Neural progenitor cell (in vitro differentiated cells): ENCODE measurements around the gene CPD. TPM values are rescaled to one million over a fixed set of nuclear protein-coding genes. Genes with fewer than 3 reads are reported as not detected.
A peak's percentile ranks its signal among the peaks of the same experiment; 100 is the strongest.

Source experiments
- DNase-seq: peaks from one replicate; pipeline ENCODE4 v3.0.0-alpha.2; 2016; ENCODE audit warnings: low spot score
- H2AFZ ChIP-seq: fragments of 200-600 bp; sonication (generic); replicated peaks from 2 replicates; pipeline ENCODE4 v1.6.1; 2016; ENCODE audit warnings: antibody characterized with exemption
- H3F3A ChIP-seq: fragments of 200-600 bp; sonication (generic); 2 replicates; pipeline ENCODE4 v1.6.1; 2016; ENCODE audit warnings: antibody characterized with exemption, low read depth
- H3K27ac ChIP-seq: fragments of 200-600 bp; sonication (generic); 2 replicates; pipeline ENCODE4 v1.5.1; 2016; ENCODE audit warnings: mild to moderate bottlenecking
- H3K27me3 ChIP-seq: fragments of 200-600 bp; sonication (generic); 2 replicates; pipeline ENCODE4 v1.6.1; 2016; ENCODE audit warnings: mild to moderate bottlenecking, moderate library complexity
- H3K36me3 ChIP-seq: fragments of 200-600 bp; sonication (generic); 2 replicates; pipeline ENCODE4 v1.5.1; 2016
- H3K4me1 ChIP-seq: fragments of 200-600 bp; sonication (generic); 2 replicates; pipeline ENCODE4 v1.6.1; 2016; ENCODE audit warnings: mixed run types
- H3K4me2 ChIP-seq: fragments of 200-600 bp; sonication (generic); 2 replicates; pipeline ENCODE4 v1.6.1; 2016
- H3K4me3 ChIP-seq: fragments of 200-600 bp; sonication (generic); 2 replicates; pipeline ENCODE4 v1.5.1; 2016
- H3K79me2 ChIP-seq: fragments of 200-600 bp; sonication (generic); 2 replicates; pipeline ENCODE4 v1.6.1; 2016; ENCODE audit warnings: low read depth
- H3K9ac ChIP-seq: fragments of 200-600 bp; sonication (generic); 2 replicates; pipeline ENCODE4 v1.6.1; 2016
- H3K9me3 ChIP-seq: fragments of 200-600 bp; sonication (generic); 2 replicates; pipeline ENCODE4 v1.5.1; 2016; ENCODE audit warnings: low read depth
- H4K20me1 ChIP-seq: fragments of 200-600 bp; sonication (generic); 2 replicates; pipeline ENCODE4 v1.6.1; 2016; ENCODE audit warnings: low read depth
- H3K27ac Mint-ChIP-seq: 3 replicates; pipeline ENCODE4 v1.8.0; 2021; ENCODE audit warnings: mixed read lengths
- H3K27me3 Mint-ChIP-seq: 2 replicates; pipeline ENCODE4 v1.8.0; 2022; ENCODE audit warnings: low read depth, mild to moderate bottlenecking, inconsistent platforms, moderate library complexity, mixed read lengths; ENCODE audit not compliant: insufficient read depth
- H3K36me3 Mint-ChIP-seq: 3 replicates; pipeline ENCODE4 v1.8.0; 2021; ENCODE audit warnings: mixed read lengths
- H3K4me1 Mint-ChIP-seq: 3 replicates; pipeline ENCODE4 v1.8.0; 2021; ENCODE audit warnings: mixed read lengths
- H3K4me3 Mint-ChIP-seq: 3 replicates; pipeline ENCODE4 v1.8.0; 2021; ENCODE audit warnings: mild to moderate bottlenecking, moderate library complexity, mixed read lengths
- H3K9me3 Mint-ChIP-seq: 3 replicates; pipeline ENCODE4 v1.8.0; 2020; ENCODE audit warnings: mixed read lengths
- EZH2 ChIP-seq: fragments of 200-600 bp; sonication (generic); IDR thresholded peaks from 2 replicates; pipeline ENCODE4 v1.6.1; 2017; ENCODE audit warnings: antibody characterized with exemption, mild to moderate bottlenecking, moderate library complexity
- EZH2phosphoT487 ChIP-seq: fragments of 200-600 bp; sonication (generic); IDR thresholded peaks from 2 replicates; pipeline ENCODE4 v1.6.1; 2017; ENCODE audit warnings: antibody characterized with exemption
- total RNA-seq: library from RNA; depleted of rRNA; stranded (reverse); fragments of >200 nt; gene quantifications from 2 replicates; pipeline ENCODE4 v1.2.3, GENCODE V29; 2015; ENCODE audit warnings: low replicate concordance
- TF ChIP-seq, protein P1 (sequence below): fragments of 200-600 bp; sonication (generic); IDR thresholded peaks from 2 replicates; pipeline ENCODE4 v1.5.1; 2017; ENCODE audit warnings: antibody characterized with exemption, mild to moderate bottlenecking

Gene CPD
- total RNA-seq, 1 donor from 2014 or later, result 70.8 TPM

DNA sequence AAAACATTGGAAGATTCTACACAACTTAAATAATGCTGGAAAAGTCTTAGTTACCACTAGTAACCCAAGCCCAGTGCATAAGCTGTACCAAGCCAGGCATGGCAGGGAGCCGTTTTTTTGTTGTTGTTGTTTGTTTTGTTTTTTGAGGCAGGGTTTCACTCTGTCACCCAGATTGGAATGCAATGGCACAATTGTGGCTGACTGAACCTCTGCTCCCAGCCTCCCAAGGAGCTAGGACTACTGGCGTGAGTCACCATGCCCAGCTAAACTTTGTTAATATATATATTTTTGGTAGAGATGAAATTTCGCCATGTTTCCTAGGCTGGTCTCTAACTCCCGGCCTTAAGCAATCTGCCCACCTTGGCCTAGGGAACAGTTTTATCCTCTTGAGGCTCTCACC is 44.3 kb upstream of the CPD start:
- Histone ChIP-seq H3K27me3 (peaks cover 5% of the 10 kb centered on the region), H3K36me3 (no peaks in the 10 kb centered on the region), H3K9me3 (no peaks in the 10 kb centered on the region), H2AFZ (no peak overlapping the region), H3K4me1 (no peaks in the 10 kb centered on the region), H3K27ac (no peak overlapping the region), H3K4me2 (no peak overlapping the region), H3K9ac (no peak overlapping the region), H3K4me3 (no peak overlapping the region), H3F3A (peaks cover under 1% of the 10 kb centered on the region), H3K79me2 (no peaks in the 10 kb centered on the region), H4K20me1 (no peaks in the 10 kb centered on the region)
- no peaks in the 10 kb centered on the region for H3K9me3 Mint-ChIP-seq
- H3K27ac Mint-ChIP-seq, result no peak overlapping the region
- H3K4me3 Mint-ChIP-seq, result no peak overlapping the region
- TF ChIP-seq EZH2phosphoT487 (no peak), EZH2 (no peak)
- TF ChIP-seq, protein P1, sequence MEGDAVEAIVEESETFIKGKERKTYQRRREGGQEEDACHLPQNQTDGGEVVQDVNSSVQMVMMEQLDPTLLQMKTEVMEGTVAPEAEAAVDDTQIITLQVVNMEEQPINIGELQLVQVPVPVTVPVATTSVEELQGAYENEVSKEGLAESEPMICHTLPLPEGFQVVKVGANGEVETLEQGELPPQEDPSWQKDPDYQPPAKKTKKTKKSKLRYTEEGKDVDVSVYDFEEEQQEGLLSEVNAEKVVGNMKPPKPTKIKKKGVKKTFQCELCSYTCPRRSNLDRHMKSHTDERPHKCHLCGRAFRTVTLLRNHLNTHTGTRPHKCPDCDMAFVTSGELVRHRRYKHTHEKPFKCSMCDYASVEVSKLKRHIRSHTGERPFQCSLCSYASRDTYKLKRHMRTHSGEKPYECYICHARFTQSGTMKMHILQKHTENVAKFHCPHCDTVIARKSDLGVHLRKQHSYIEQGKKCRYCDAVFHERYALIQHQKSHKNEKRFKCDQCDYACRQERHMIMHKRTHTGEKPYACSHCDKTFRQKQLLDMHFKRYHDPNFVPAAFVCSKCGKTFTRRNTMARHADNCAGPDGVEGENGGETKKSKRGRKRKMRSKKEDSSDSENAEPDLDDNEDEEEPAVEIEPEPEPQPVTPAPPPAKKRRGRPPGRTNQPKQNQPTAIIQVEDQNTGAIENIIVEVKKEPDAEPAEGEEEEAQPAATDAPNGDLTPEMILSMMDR, result no peak
- H3K36me3 Mint-ChIP-seq, result no peaks in the 10 kb centered on the region
- H3K27me3 Mint-ChIP-seq, result peaks cover 8% of the 10 kb centered on the region
- H3K4me1 Mint-ChIP-seq, result peaks cover 2% of the 10 kb centered on the region
- no peak for DNase-seq

DNA sequence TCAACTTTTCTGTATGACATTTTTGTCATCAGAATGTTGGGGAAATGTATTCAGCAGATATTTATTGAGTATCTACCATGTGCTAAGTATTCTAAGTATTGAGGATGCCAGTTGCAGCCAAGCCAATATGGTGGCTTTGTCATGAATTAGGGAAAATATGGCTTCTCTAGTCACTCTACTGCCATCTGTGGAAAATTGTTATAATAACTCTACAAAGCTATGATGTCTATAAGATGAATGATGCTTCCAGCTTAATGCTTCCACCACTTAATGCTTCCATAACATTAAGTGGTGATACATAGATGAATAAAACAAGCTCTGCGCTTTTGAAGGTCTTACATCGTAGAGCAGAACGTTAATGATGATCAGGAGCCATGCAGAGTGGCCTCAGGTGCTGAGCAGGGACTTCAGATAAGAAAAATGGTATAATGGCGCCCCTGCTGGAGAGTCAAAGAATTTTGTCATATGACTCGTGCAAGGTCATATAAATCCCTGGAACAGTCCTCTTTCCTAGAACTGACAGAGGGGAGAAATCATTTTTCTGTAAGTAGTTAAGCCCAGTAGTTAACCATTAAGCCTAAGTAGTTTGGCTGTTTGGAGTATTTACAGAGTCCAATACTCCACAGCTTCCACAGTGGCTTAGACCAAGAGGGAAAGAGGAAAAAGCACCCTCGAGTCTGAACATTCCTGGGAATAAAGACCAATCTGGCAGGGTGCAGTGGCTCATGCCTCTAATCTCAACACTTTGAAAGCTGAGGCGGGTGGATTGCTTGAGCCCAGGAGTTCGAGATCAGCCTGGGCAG is 42.2 kb upstream of the CPD start:
- TF ChIP-seq, protein P1, result peak; percentile 69
- TF ChIP-seq EZH2, result no peak

DNA sequence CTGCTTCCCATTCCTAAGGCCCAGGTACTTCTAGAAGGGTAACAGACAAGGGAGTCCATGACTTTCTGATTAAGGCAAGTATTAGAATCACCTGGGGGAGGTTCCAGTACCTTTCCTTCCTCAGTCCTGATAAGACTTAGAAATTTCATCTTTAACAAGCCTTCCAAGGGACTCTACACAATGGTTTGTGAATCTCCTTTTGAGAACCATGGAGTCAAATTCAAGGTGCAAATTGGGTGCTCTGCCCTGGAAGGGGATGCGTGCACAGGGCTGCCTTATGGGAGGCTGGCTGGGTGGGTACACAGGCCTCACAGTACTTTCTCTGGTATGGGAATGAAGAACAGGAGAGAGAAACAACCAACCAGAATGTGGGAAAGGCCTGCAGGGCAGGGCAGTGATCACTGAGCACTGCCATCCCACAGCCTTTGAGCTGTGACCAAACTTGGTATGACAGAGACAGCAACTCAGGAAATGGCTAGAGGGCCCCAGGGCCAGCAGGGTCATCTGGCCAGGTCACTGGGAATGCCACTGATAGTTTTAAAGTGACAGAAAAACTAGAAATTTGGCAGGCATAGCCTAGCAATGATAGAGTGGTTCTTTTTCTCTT is 41.2 kb upstream of the CPD start:
- TF ChIP-seq EZH2, result no peak
- no peak for TF ChIP-seq EZH2phosphoT487
- TF ChIP-seq, protein P1, result no peak
- no peak overlapping the region for H2AFZ ChIP-seq
- peaks cover 7% of the 10 kb centered on the region for H3K4me1 ChIP-seq
- H3K27ac ChIP-seq, result no peak overlapping the region
- H3K36me3 ChIP-seq, result no peaks in the 10 kb centered on the region
- H3F3A ChIP-seq, result peaks cover 18% of the 10 kb centered on the region
- no peaks in the 10 kb centered on the region for H3K9me3 Mint-ChIP-seq
- H3K36me3 Mint-ChIP-seq, result no peaks in the 10 kb centered on the region
- no peaks in the 10 kb centered on the region for H3K9me3 ChIP-seq
- H3K4me1 Mint-ChIP-seq, result peaks cover 19% of the 10 kb centered on the region
- H3K27me3 ChIP-seq, result peaks cover 5% of the 10 kb centered on the region
- H4K20me1 ChIP-seq, result no peaks in the 10 kb centered on the region
- no peak overlapping the region for H3K4me2 ChIP-seq
- no peaks in the 10 kb centered on the region for H3K79me2 ChIP-seq
- no peak overlapping the region for H3K9ac ChIP-seq
- peaks cover 8% of the 10 kb centered on the region for H3K27me3 Mint-ChIP-seq
- no peak overlapping the region for H3K4me3 ChIP-seq
- H3K27ac Mint-ChIP-seq, result no peak overlapping the region
- DNase-seq, result no peak
- H3K4me3 Mint-ChIP-seq, result no peak overlapping the region

More for the DNA sequence above, 42.2 kb upstream of the CPD start:
- Mint-ChIP-seq H3K36me3 (no peaks in the 10 kb centered on the region), H3K9me3 (no peaks in the 10 kb centered on the region), H3K4me1 (peaks cover 15% of the 10 kb centered on the region), H3K4me3 (no peak overlapping the region), H3K27me3 (peaks cover 8% of the 10 kb centered on the region), H3K27ac (no peak overlapping the region)
- Histone ChIP-seq H3K4me2 (no peak overlapping the region), H3K36me3 (no peaks in the 10 kb centered on the region), H3K4me3 (no peak overlapping the region), H3F3A (peaks cover 18% of the 10 kb centered on the region), H3K27me3 (peaks cover 5% of the 10 kb centered on the region), H4K20me1 (no peaks in the 10 kb centered on the region), H2AFZ (no peak overlapping the region), H3K9me3 (no peaks in the 10 kb centered on the region), H3K79me2 (no peaks in the 10 kb centered on the region), H3K9ac (no peak overlapping the region), H3K27ac (no peak overlapping the region), H3K4me1 (peaks cover 7% of the 10 kb centered on the region)
- peak; percentile 67 for DNase-seq
